Neural progenitor cell (in vitro differentiated cells): Measurements from ENCODE around the gene PSME2. TPM values are rescaled to one million over a fixed set of nuclear protein-coding genes. Genes with fewer than 3 reads are reported as not detected.

Experiments
- DNase-seq: peaks from one replicate; pipeline ENCODE4 v3.0.0-alpha.2; 2016; ENCODE audit warnings: low spot score
- H2AFZ ChIP-seq: fragments of 200-600 bp; sonication (generic); replicated peaks from 2 replicates; pipeline ENCODE4 v1.6.1; 2016; ENCODE audit warnings: antibody characterized with exemption
- H3F3A ChIP-seq: fragments of 200-600 bp; sonication (generic); 2 replicates; pipeline ENCODE4 v1.6.1; 2016; ENCODE audit warnings: antibody characterized with exemption, low read depth
- H3K27ac ChIP-seq: fragments of 200-600 bp; sonication (generic); 2 replicates; pipeline ENCODE4 v1.5.1; 2016; ENCODE audit warnings: mild to moderate bottlenecking
- H3K27me3 ChIP-seq: fragments of 200-600 bp; sonication (generic); 2 replicates; pipeline ENCODE4 v1.6.1; 2016; ENCODE audit warnings: mild to moderate bottlenecking, moderate library complexity
- H3K36me3 ChIP-seq: fragments of 200-600 bp; sonication (generic); 2 replicates; pipeline ENCODE4 v1.5.1; 2016
- H3K4me1 ChIP-seq: fragments of 200-600 bp; sonication (generic); 2 replicates; pipeline ENCODE4 v1.6.1; 2016; ENCODE audit warnings: mixed run types
- H3K4me2 ChIP-seq: fragments of 200-600 bp; sonication (generic); 2 replicates; pipeline ENCODE4 v1.6.1; 2016
- H3K4me3 ChIP-seq: fragments of 200-600 bp; sonication (generic); 2 replicates; pipeline ENCODE4 v1.5.1; 2016
- H3K79me2 ChIP-seq: fragments of 200-600 bp; sonication (generic); 2 replicates; pipeline ENCODE4 v1.6.1; 2016; ENCODE audit warnings: low read depth
- H3K9ac ChIP-seq: fragments of 200-600 bp; sonication (generic); 2 replicates; pipeline ENCODE4 v1.6.1; 2016
- H3K9me3 ChIP-seq: fragments of 200-600 bp; sonication (generic); 2 replicates; pipeline ENCODE4 v1.5.1; 2016; ENCODE audit warnings: low read depth
- H4K20me1 ChIP-seq: fragments of 200-600 bp; sonication (generic); 2 replicates; pipeline ENCODE4 v1.6.1; 2016; ENCODE audit warnings: low read depth
- H3K27ac Mint-ChIP-seq: 3 replicates; pipeline ENCODE4 v1.8.0; 2021; ENCODE audit warnings: mixed read lengths
- H3K27me3 Mint-ChIP-seq: 2 replicates; pipeline ENCODE4 v1.8.0; 2022; ENCODE audit warnings: low read depth, mild to moderate bottlenecking, inconsistent platforms, moderate library complexity, mixed read lengths; ENCODE audit not compliant: insufficient read depth
- H3K36me3 Mint-ChIP-seq: 3 replicates; pipeline ENCODE4 v1.8.0; 2021; ENCODE audit warnings: mixed read lengths
- H3K4me1 Mint-ChIP-seq: 3 replicates; pipeline ENCODE4 v1.8.0; 2021; ENCODE audit warnings: mixed read lengths
- H3K4me3 Mint-ChIP-seq: 3 replicates; pipeline ENCODE4 v1.8.0; 2021; ENCODE audit warnings: mild to moderate bottlenecking, moderate library complexity, mixed read lengths
- H3K9me3 Mint-ChIP-seq: 3 replicates; pipeline ENCODE4 v1.8.0; 2020; ENCODE audit warnings: mixed read lengths
- EZH2 ChIP-seq: fragments of 200-600 bp; sonication (generic); IDR thresholded peaks from 2 replicates; pipeline ENCODE4 v1.6.1; 2017; ENCODE audit warnings: antibody characterized with exemption, mild to moderate bottlenecking, moderate library complexity
- EZH2phosphoT487 ChIP-seq: fragments of 200-600 bp; sonication (generic); IDR thresholded peaks from 2 replicates; pipeline ENCODE4 v1.6.1; 2017; ENCODE audit warnings: antibody characterized with exemption
- total RNA-seq: library from RNA; depleted of rRNA; stranded (reverse); fragments of >200 nt; gene quantifications from 2 replicates; pipeline ENCODE4 v1.2.3, GENCODE V29; 2015; ENCODE audit warnings: low replicate concordance
- TF ChIP-seq, protein P1 (sequence below): fragments of 200-600 bp; sonication (generic); IDR thresholded peaks from 2 replicates; pipeline ENCODE4 v1.5.1; 2017; ENCODE audit warnings: antibody characterized with exemption, mild to moderate bottlenecking

The PSME2 gene
- total RNA-seq, 1 donor from 2014 or later: 43.5 TPM

DNA sequence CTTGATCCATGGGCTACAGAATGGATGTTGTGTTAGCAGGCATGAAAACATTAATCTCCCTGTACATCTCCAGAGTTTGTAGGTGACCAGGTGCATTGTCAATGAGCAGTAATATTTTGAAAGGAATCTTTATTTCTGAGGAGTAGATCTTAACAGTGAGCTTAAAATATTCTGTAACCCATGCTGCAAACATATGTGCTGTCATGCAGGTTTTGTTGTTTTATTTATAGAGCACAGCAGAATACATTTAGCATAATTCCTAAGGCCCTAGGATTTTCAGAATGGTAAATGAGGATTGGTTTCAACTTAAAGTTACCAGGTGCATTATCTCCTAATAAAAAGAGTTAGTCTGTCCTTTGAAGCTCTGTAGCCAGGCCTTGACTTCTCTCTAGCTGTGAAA is 19.5 kb downstream of the PSME2 start:
- H3K27me3 ChIP-seq: no peaks in the 10 kb centered on the region

DNA sequence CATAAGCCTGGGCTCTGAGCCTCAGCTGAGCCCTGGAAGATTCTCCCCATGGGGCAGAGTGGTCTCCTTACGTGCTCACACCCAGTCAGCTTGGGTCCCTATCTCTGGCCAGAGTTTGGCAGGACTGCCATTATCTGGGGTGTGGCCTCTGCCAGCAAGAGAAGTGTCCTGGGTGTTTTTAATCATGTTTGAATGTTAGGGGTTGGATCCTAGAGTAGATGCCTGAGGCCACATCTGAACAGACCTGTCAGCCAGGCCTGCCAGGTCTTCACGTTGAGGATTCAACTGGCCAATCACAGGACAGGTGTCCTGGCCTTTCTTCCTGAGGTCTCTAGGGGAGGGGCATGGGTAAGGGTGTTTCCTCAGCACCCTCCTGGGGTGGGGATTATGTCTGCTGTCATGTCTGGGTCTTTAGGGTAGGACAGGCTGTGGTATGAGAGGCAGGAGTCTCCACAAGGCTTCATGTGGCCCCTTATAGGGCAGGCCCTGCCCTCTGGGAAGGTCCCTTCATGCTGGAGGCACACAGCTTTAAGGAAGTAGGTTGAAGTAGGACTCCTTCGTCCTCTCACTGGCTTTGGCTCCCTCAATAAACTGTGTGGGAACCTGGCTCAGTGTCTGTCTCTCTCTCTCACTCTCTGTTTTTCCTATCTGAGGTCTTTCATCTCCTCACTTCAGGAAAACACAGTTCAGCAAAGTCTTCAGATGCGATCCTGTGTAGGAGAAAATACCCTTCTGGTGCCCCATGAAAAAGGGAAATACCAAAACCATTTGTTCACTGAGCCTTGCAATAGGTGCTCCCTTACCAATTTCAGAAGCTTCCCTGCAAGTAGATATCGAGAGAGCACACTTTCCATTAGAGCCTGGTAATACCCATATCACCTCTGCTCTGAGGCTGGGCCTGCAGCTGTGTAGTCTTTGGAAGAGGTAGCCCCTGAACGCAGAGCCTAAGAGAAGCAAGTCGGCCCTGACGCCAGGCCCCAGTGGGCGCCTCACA is 22.7 kb downstream of the PSME2 start:
- Histone ChIP-seq H3K4me3 (no peak overlapping the region), H4K20me1 (no peaks in the 10 kb centered on the region), H3K27ac (no peak overlapping the region), H3K27me3 (no peaks in the 10 kb centered on the region), H3K4me2 (no peak overlapping the region), H3F3A (no peaks in the 10 kb centered on the region), H3K9me3 (no peaks in the 10 kb centered on the region), H3K79me2 (no peaks in the 10 kb centered on the region), H3K9ac (no peak overlapping the region), H2AFZ (no peak overlapping the region), H3K4me1 (no peaks in the 10 kb centered on the region), H3K36me3 (no peaks in the 10 kb centered on the region)
- Mint-ChIP-seq H3K27me3 (no peaks in the 10 kb centered on the region), H3K4me1 (no peaks in the 10 kb centered on the region), H3K27ac (peak overlapping the region; percentile 29), H3K4me3 (no peak overlapping the region), H3K36me3 (peaks cover 9% of the 10 kb centered on the region), H3K9me3 (no peaks in the 10 kb centered on the region)
- TF ChIP-seq, protein P1, sequence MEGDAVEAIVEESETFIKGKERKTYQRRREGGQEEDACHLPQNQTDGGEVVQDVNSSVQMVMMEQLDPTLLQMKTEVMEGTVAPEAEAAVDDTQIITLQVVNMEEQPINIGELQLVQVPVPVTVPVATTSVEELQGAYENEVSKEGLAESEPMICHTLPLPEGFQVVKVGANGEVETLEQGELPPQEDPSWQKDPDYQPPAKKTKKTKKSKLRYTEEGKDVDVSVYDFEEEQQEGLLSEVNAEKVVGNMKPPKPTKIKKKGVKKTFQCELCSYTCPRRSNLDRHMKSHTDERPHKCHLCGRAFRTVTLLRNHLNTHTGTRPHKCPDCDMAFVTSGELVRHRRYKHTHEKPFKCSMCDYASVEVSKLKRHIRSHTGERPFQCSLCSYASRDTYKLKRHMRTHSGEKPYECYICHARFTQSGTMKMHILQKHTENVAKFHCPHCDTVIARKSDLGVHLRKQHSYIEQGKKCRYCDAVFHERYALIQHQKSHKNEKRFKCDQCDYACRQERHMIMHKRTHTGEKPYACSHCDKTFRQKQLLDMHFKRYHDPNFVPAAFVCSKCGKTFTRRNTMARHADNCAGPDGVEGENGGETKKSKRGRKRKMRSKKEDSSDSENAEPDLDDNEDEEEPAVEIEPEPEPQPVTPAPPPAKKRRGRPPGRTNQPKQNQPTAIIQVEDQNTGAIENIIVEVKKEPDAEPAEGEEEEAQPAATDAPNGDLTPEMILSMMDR: no peak
- no peak for TF ChIP-seq EZH2
- no peak for TF ChIP-seq EZH2phosphoT487
- no peak for DNase-seq

More for the DNA sequence above, 19.5 kb downstream of the PSME2 start:
- DNase-seq: no peak
- no peaks in the 10 kb centered on the region for H3K79me2 ChIP-seq
- no peaks in the 10 kb centered on the region for H3K9me3 Mint-ChIP-seq
- H3K27ac Mint-ChIP-seq: no peak overlapping the region
- H3K4me2 ChIP-seq: no peak overlapping the region
- H3K27ac ChIP-seq: no peak overlapping the region
- no peaks in the 10 kb centered on the region for H3K27me3 Mint-ChIP-seq
- H3K4me3 ChIP-seq: no peak overlapping the region
- no peaks in the 10 kb centered on the region for H4K20me1 ChIP-seq
- TF ChIP-seq EZH2phosphoT487 (no peak), EZH2 (no peak)
- TF ChIP-seq, protein P1: no peak
- no peak overlapping the region for H3K9ac ChIP-seq
- H3F3A ChIP-seq: no peaks in the 10 kb centered on the region
- H3K4me1 ChIP-seq: no peaks in the 10 kb centered on the region
- H3K36me3 Mint-ChIP-seq: no peaks in the 10 kb centered on the region
- no peak overlapping the region for H3K4me3 Mint-ChIP-seq
- H3K4me1 Mint-ChIP-seq: no peaks in the 10 kb centered on the region
- no peaks in the 10 kb centered on the region for H3K36me3 ChIP-seq
- no peak overlapping the region for H2AFZ ChIP-seq
- H3K9me3 ChIP-seq: no peaks in the 10 kb centered on the region

DNA sequence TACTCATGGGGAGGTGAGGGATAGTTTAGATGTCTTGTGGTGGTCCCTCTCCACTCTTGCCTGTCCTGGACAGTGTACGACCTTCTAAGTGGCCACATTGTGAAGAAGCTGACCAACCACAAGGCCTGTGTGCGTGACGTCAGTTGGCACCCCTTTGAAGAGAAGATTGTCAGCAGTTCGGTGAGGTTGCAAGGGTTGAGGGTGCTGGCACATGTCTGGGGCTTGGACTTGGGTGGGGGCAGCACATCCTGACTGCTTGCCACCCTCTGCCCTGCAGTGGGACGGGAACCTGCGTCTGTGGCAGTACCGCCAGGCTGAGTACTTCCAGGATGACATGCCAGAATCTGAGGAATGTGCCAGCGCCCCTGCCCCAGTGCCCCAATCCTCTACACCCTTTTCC is 23.5 kb downstream of the PSME2 start:
- Histone ChIP-seq H4K20me1 (no peaks in the 10 kb centered on the region), H3K4me1 (no peaks in the 10 kb centered on the region), H3K4me2 (no peak overlapping the region), H3K27ac (no peak overlapping the region), H3K27me3 (no peaks in the 10 kb centered on the region), H3K36me3 (no peaks in the 10 kb centered on the region), H3K9me3 (no peaks in the 10 kb centered on the region), H2AFZ (no peak overlapping the region), H3K4me3 (no peak overlapping the region), H3F3A (no peaks in the 10 kb centered on the region), H3K79me2 (no peaks in the 10 kb centered on the region), H3K9ac (no peak overlapping the region)
- Mint-ChIP-seq H3K4me1 (no peaks in the 10 kb centered on the region), H3K4me3 (no peak overlapping the region), H3K36me3 (peaks cover 12% of the 10 kb centered on the region), H3K9me3 (no peaks in the 10 kb centered on the region), H3K27ac (no peak overlapping the region), H3K27me3 (no peaks in the 10 kb centered on the region)
- no peak for DNase-seq
- TF ChIP-seq, protein P1: no peak
- TF ChIP-seq EZH2phosphoT487 (no peak), EZH2 (no peak)
